Measurements from ENCODE around the gene FBXO2.
A peak's percentile ranks its signal among the peaks of the same experiment; 100 is the strongest.

The FBXO2 gene

GRCh38 chr1:11652203-11652780, 1.9 kb downstream of the FBXO2 start:
- no peak for DNase-seq

GRCh38 chr1:11651017-11651416, 3.2 kb downstream of the FBXO2 start:
- DNase-seq = no peak

- DNase-seq = peak; percentile 81
These were observed 3.8 kb downstream of the FBXO2 start for GRCh38 chr1:11650331-11650991.

GRCh38 chr1:11649624-11650330, 4.5 kb downstream of the FBXO2 start:
- no peak for DNase-seq

- no peak for DNase-seq
These were observed 5.0 kb downstream of the FBXO2 start for GRCh38 chr1:11649237-11649623.

- no peak for DNase-seq
These were observed 5.5 kb downstream of the FBXO2 start for GRCh38 chr1:11648732-11649158.

GRCh38 chr1:11648039-11648438, 6.2 kb downstream of the FBXO2 start:
- no peak for DNase-seq

GRCh38 chr1:11647333-11647732, 6.9 kb downstream of the FBXO2 start:
- DNase-seq = no peak

- DNase-seq = no peak
These were observed 7.9 kb downstream of the FBXO2 start for GRCh38 chr1:11646317-11646716.

GRCh38 chr1:11645670-11646265, 8.5 kb downstream of the FBXO2 start:
- peak; percentile 64 for DNase-seq

- DNase-seq = no peak
These were observed 9.0 kb downstream of the FBXO2 start for GRCh38 chr1:11645270-11645669.

GRCh38 chr1:11643782-11644181, 10.4 kb downstream of the FBXO2 start:
- no peak for DNase-seq

- peak; percentile 84 for DNase-seq
These were observed 11.7 kb downstream of the FBXO2 start for GRCh38 chr1:11642418-11643017.

GRCh38 chr1:11641776-11642305, 12.4 kb downstream of the FBXO2 start:
- no peak for DNase-seq

- DNase-seq = no peak
These were observed 13.3 kb downstream of the FBXO2 start for GRCh38 chr1:11640944-11641343.

GRCh38 chr1:11640101-11640500, 14.1 kb downstream of the FBXO2 start:
- DNase-seq = no peak

- no peak for DNase-seq
These were observed 14.9 kb downstream of the FBXO2 start for GRCh38 chr1:11639372-11639771.

GRCh38 chr1:11638121-11638520, 16.1 kb downstream of the FBXO2 start:
- DNase-seq = no peak

- DNase-seq = no peak
These were observed 19.6 kb downstream of the FBXO2 start for GRCh38 chr1:11634365-11635192.

GRCh38 chr1:11629184-11630016, 24.8 kb downstream of the FBXO2 start:
- no peak for DNase-seq

- DNase-seq = no peak
These were observed 25.5 kb downstream of the FBXO2 start for GRCh38 chr1:11628767-11629166.
